ENCODE results near the gene DNASE1.
A peak's percentile ranks its signal among the peaks of the same experiment; 100 is the strongest.

The DNASE1 gene

GRCh38 chr16:3610698-3611145, 43.8 kb upstream of the DNASE1 start:
- DNase-seq (no peak), ATAC-seq (ENCODE audit: insufficient read depth, low read depth) (no peak)
- Histone ChIP-seq H4K20me1 (ENCODE audit: insufficient read depth, low read length) (peaks cover 4% of the 10 kb centered on the region; the same call in 1 of the 2 replicates), H3K4me1 (ENCODE audit: insufficient read depth, low read length) (peaks cover 30% of the 10 kb centered on the region), H3K9me3 (ENCODE audit: insufficient read depth, low read length, severe bottlenecking) (no peaks in the 10 kb centered on the region), H3K4me2 (ENCODE audit: insufficient read depth, low read length) (peak overlapping the region; percentile 84), H3K79me2 (ENCODE audit: insufficient read depth, low read length) (peaks cover 49% of the 10 kb centered on the region), H3K27ac (ENCODE audit: low read length) (peak overlapping the region; percentile 88), H2AFZ (ENCODE audit: low read depth, low read length) (peak overlapping the region; percentile 98), H3K9ac (ENCODE audit: low read depth, low read length) (peak overlapping the region; percentile 82), H3K27me3 (ENCODE audit: insufficient read depth, low read length, poor library complexity) (no peaks in the 10 kb centered on the region), H3K36me3 (ENCODE audit: insufficient read depth, low read length) (peaks cover 12% of the 10 kb centered on the region), H3K4me3 (ENCODE audit: low read depth in 1 of 2, low read length in 2 of 2) (peak overlapping the region; percentile 63 to 85; a peak in 3 of 4 replicates)
- TF ChIP-seq CTCF (IDR thresholded peaks at IDR 0.05; ENCODE audit: borderline replicate concordance, extremely low read depth, low read length, poor library complexity, severe bottlenecking) (no peak), EZH2 (IDR thresholded peaks at IDR 0.05; ENCODE audit: borderline replicate concordance, low read depth, low read length, severe bottlenecking) (no peak)

DNA sequence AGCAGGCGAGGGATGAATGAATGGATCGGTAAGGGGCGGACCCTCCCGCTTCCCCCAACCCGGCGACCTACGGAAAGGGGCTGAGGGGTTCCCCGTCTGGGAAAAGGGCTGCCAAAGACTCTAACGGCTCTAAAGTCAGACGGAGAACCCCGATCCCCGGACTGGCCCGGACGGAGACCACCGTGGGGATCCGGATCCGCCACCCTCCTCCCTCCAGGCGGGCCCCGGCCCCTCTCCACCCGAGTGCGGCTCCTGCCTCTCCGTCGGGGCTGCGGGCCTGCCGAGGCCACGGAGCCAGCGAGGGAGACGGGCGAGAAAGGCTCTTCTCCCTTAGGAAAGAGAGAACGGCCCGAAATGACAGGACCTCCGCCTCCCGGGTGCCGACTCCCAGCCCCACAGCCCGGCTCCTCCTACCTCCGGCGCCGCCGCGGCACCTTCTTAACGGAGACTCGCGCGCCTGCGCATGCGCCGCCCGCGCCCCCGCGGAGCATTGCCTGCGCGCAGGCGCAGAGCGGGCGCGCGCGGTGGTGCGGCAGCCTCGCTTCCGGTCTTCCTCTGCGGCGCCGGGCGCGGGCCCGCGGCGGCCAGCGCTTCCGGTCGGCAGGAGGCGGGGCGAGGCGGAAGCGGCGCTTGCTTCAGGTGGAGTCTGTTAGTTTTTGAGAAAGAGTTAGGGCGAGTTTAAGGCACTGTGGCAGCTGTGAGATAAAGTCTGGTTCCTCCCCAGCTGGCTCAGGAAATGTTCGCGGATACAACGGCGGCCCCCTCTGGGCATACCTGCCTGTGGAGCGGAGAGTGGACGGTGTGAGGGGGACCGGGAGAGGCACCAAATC, 43.1 kb upstream of the DNASE1 start, which contains the start of gene SLX4:
Gene SLX4, minus strand, starts transcription at position 461 of the 830 bp plus-strand sequence. CDS start 2,642 bp downstream, outside the sequence.
- peak; percentile 91 for DNase-seq
- peak within 1 kb of the TSS; percentile 63 to 85 for H3K4me3 ChIP-seq (ENCODE audit: low read depth in 1 of 2, low read length in 2 of 2)
- no peaks in the 10 kb centered on the region for H3K9me3 ChIP-seq (ENCODE audit: insufficient read depth, low read length, severe bottlenecking)
- peaks cover 30% of the 10 kb centered on the region for H3K4me1 ChIP-seq (ENCODE audit: insufficient read depth, low read length)
- peak within 1 kb of the TSS; percentile 98 for H2AFZ ChIP-seq (ENCODE audit: low read depth, low read length)
- H3K27ac ChIP-seq (ENCODE audit: low read length), result peak within 1 kb of the TSS; percentile 90
- H3K4me2 ChIP-seq (ENCODE audit: insufficient read depth, low read length), result peak within 1 kb of the TSS; percentile 84
- peaks cover 53% of the 10 kb centered on the region for H3K79me2 ChIP-seq (ENCODE audit: insufficient read depth, low read length)
- peaks cover 4% of the 10 kb centered on the region; the same call in 1 of the 2 replicates for H4K20me1 ChIP-seq (ENCODE audit: insufficient read depth, low read length)
- H3K27me3 ChIP-seq (ENCODE audit: insufficient read depth, low read length, poor library complexity), result no peaks in the 10 kb centered on the region
- TF ChIP-seq CTCF (IDR thresholded peaks at IDR 0.05; ENCODE audit: borderline replicate concordance, extremely low read depth, low read length, poor library complexity, severe bottlenecking), result peak; percentile 30
- no peak for TF ChIP-seq EZH2 (IDR thresholded peaks at IDR 0.05; ENCODE audit: borderline replicate concordance, low read depth, low read length, severe bottlenecking)
- peaks cover 15% of the 10 kb centered on the region for H3K36me3 ChIP-seq (ENCODE audit: insufficient read depth, low read length)
- peak within 1 kb of the TSS; percentile 82 for H3K9ac ChIP-seq (ENCODE audit: low read depth, low read length)
- ATAC-seq (ENCODE audit: insufficient read depth, low read depth), result peak; percentile 84

DNA sequence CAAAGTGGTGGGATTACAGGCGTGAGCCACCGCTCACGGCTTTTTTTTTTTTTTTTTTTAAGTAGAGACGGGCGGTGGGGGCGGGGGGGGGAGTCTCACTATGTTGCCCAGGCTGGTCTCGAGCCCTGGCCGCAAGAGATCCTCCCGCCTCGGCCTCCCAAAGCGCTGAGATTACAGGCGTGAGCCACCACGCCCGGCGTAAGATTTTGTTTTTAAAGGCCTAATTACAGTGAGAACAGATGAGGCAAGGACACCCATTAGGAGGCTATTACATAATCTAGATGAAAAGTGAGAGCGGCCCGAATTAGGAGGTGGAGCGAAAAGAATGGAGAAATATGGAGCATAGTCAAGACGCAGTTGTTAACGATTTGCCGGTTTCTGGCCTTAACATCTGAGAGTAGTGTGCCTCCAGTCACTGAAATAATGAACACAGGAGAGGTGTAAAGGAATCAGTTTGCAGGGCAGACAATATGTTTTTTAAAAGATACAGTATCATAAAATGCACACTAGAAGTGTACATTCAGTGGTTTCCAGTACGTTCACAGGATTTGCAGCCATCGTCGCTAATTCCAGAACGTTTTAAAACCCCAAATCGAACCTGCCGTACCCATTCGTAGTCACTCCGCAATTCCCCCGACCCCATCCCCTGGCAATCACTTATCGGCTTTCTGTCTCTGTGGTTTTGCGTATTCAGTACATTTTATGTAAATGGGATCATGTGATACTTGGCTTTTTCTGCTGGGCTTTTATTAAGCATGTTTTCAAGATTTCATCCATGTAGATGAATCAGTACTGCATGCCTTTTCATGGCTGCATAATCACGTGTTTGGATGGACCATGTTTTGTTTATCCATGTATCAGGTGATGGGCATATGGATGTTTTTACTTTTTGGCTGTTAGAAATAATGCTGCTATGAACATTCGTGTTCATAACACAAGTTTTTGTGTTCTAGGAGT, 41.7 kb upstream of the DNASE1 start:
- Histone ChIP-seq H3K4me1 (ENCODE audit: insufficient read depth, low read length) (peaks cover 30% of the 10 kb centered on the region), H3K9ac (ENCODE audit: low read depth, low read length) (peak overlapping the region; percentile 82), H3K4me3 (ENCODE audit: low read depth in 1 of 2, low read length in 2 of 2) (peak overlapping the region; percentile 63 to 85; a peak in 3 of 4 replicates), H3K27ac (ENCODE audit: low read length) (peak overlapping the region; percentile 90), H4K20me1 (ENCODE audit: insufficient read depth, low read length) (peaks cover 4% of the 10 kb centered on the region; the same call in 1 of the 2 replicates), H3K27me3 (ENCODE audit: insufficient read depth, low read length, poor library complexity) (no peaks in the 10 kb centered on the region), H3K9me3 (ENCODE audit: insufficient read depth, low read length, severe bottlenecking) (no peaks in the 10 kb centered on the region), H3K4me2 (ENCODE audit: insufficient read depth, low read length) (peak overlapping the region; percentile 84), H3K36me3 (ENCODE audit: insufficient read depth, low read length) (peaks cover 15% of the 10 kb centered on the region), H2AFZ (ENCODE audit: low read depth, low read length) (no peak overlapping the region), H3K79me2 (ENCODE audit: insufficient read depth, low read length) (peaks cover 66% of the 10 kb centered on the region)
- TF ChIP-seq EZH2 (IDR thresholded peaks at IDR 0.05; ENCODE audit: borderline replicate concordance, low read depth, low read length, severe bottlenecking) (no peak), CTCF (IDR thresholded peaks at IDR 0.05; ENCODE audit: borderline replicate concordance, extremely low read depth, low read length, poor library complexity, severe bottlenecking) (no peak)
- DNase-seq, result no peak
- no peak for ATAC-seq (ENCODE audit: insufficient read depth, low read depth)
